ENCODE results near the gene VTI1A. TPM values are rescaled to one million over a fixed set of nuclear protein-coding genes. Genes with fewer than 3 reads are reported as not detected.

The VTI1A gene
- total and polyA plus RNA-seq, 9 of the 15 experiments (the other 6 are each of a cell fraction or from before 2014, with no cell fraction given) = 9.3 to 21.4 (median 16.0) TPM

DNA sequence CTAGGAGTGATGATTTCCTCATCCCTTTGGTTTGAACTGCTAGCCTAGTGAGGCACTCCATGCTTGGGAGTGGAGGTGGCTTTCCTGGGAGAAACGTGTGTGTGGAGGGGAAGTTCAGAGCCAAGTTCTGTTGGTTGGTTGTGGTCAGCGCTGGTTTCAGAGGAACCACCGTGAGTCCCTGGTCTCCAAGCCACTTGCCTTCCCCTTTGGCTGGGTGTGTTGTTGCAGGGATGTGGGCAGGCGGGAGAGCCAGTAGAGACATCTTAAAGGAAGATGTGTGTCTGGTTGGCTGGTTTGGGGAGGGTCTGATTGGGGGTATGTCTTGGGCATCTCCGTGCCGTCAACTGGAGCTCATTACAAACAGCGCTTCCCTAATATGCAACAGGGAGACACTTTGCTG lies 372.2 kb downstream of the VTI1A start (continued):
- TF ChIP-seq E2F5 (CRISPR knock-in tag; IDR thresholded peaks at IDR 0.05) (no peak), BMI1 (IDR thresholded peaks at IDR 0.05; ENCODE audit: low read length) (no peak), HEY1 (CRISPR knock-in tag; IDR thresholded peaks at IDR 0.05; ENCODE audit: borderline replicate concordance) (no peak)

- CTCF ChIA-PET (ENCODE audit: low intra/inter-chr PET ratio) = no interaction called here
- Histone ChIP-seq H3K36me3 (ENCODE audit: control insufficient read depth, insufficient read depth, low read length) (no peaks in the 10 kb centered on the region), H3K4me3 (no peak overlapping the region), H3K9me1 (ENCODE audit: control insufficient read depth, insufficient read depth, low read length) (no peaks in the 10 kb centered on the region), H4K20me1 (replicated peaks; ENCODE audit: control insufficient read depth, insufficient read depth, low read length) (no peaks in the 10 kb centered on the region), H3K4me2 (ENCODE audit: insufficient read depth, low read length) (no peak overlapping the region), H3K9me3 (replicated peaks; ENCODE audit: control insufficient read depth, insufficient read depth, low read depth, low read length) (no peaks in the 10 kb centered on the region), H3K27me3 (ENCODE audit: control insufficient read depth in 2 of 2, insufficient read depth in 2 of 2, low read length in 2 of 2) (no peaks in the 10 kb centered on the region), H3K9ac (ENCODE audit: insufficient read depth in 1 of 2, low read depth in 2 of 2, low read length in 2 of 2) (no peak overlapping the region), H3K4me1 (replicated peaks in 1 of 2; ENCODE audit: control insufficient read depth in 2 of 2, insufficient read depth in 2 of 2, low read length in 2 of 2) (peaks cover 0 to 3% of the 10 kb centered on the region in 2 experiments; a peak in 1 of 5 replicates), H3K27ac (ENCODE audit: extremely low read depth, low read depth, low read length) (no peak overlapping the region), H2AFZ (ENCODE audit: low read depth, low read length) (no peak overlapping the region), H3K79me2 (ENCODE audit: control insufficient read depth, insufficient read depth, low read length) (no peaks in the 10 kb centered on the region)
- no peak for DNase-seq (ENCODE audit: extremely low read depth in 1 of 4, low spot score in 3 of 4)
- 0% methylated on average over 1 of the region's 1 CpG for WGBS (ENCODE audit: insufficient coverage, low coverage, missing lambda C conversion rate)
- ATAC-seq = no peak
- intact Hi-C loops (cut with micrococcal nuclease) (no loop called here), in situ Hi-C loops (cut with MboI) (no loop called here)
- FAIRE-seq = no peak
- POLR2A ChIA-PET = interaction anchor here (0.6 to 0.8 kb wide), 3 partner anchors 18 to 274 kb away, joined by 3 to 4 read pairs (median 3); no protein-coding TSS in a partner anchor
- no TSS peak for BruUV-seq (replicated peaks)
- TF ChIP-seq ZNF184 (CRISPR knock-in tag; IDR thresholded peaks at IDR 0.05) (no peak), ZNF224 (CRISPR knock-in tag; IDR thresholded peaks at IDR 0.05) (no peak), CEBPZ (IDR thresholded peaks at IDR 0.05; ENCODE audit: borderline replicate concordance, low read depth, low read length) (no peak), EZH2 (IDR thresholded peaks at IDR 0.05; ENCODE audit: borderline replicate concordance, low read depth, low read length) (no peak), ATF1 (CRISPR knock-in tag; IDR thresholded peaks at IDR 0.05) (no peak), ATF1 (tag; IDR thresholded peaks at IDR 0.05) (no peak), CCAR2 (IDR thresholded peaks at IDR 0.05; ENCODE audit: low read depth, low read length) (no peak), NELFE (IDR thresholded peaks at IDR 0.05; ENCODE audit: insufficient read depth, insufficient read length) (no peak), SAFB (IDR thresholded peaks at IDR 0.05; ENCODE audit: borderline replicate concordance, low read depth, low read length) (no peak), DNMT1 (IDR thresholded peaks at IDR 0.05) (no peak), THRA (IDR thresholded peaks at IDR 0.05) (no peak), E2F3 (CRISPR knock-in tag; IDR thresholded peaks at IDR 0.05) (no peak), ERF (CRISPR knock-in tag; IDR thresholded peaks at IDR 0.05) (no peak), KAT7 (CRISPR knock-in tag; IDR thresholded peaks at IDR 0.05; ENCODE audit: borderline replicate concordance) (no peak), KDM4B (IDR thresholded peaks at IDR 0.05; ENCODE audit: borderline replicate concordance in 2 of 2, low read depth in 1 of 2) (no peak)
These were observed 373.3 kb downstream of the VTI1A start for GRCh38 chr10:112820320-112820719.

Data from K562 (cell line).